ENCODE measurements around the gene TMEM179.

- TF ChIP-seq, protein P1, sequence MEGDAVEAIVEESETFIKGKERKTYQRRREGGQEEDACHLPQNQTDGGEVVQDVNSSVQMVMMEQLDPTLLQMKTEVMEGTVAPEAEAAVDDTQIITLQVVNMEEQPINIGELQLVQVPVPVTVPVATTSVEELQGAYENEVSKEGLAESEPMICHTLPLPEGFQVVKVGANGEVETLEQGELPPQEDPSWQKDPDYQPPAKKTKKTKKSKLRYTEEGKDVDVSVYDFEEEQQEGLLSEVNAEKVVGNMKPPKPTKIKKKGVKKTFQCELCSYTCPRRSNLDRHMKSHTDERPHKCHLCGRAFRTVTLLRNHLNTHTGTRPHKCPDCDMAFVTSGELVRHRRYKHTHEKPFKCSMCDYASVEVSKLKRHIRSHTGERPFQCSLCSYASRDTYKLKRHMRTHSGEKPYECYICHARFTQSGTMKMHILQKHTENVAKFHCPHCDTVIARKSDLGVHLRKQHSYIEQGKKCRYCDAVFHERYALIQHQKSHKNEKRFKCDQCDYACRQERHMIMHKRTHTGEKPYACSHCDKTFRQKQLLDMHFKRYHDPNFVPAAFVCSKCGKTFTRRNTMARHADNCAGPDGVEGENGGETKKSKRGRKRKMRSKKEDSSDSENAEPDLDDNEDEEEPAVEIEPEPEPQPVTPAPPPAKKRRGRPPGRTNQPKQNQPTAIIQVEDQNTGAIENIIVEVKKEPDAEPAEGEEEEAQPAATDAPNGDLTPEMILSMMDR (IDR thresholded peaks at IDR 0.05): no peak
- no peak for TF ChIP-seq POLR2A (IDR thresholded peaks at IDR 0.05)
Observed at GRCh38 chr14:104561632-104562495, 42.7 kb downstream of the TMEM179 start.
